Activated CD4-positive, alpha-beta T cell treated with anti-CD3 and anti-CD28 coated beads for 36 hours (primary cell): ENCODE results near the gene PLAA. TPM values are rescaled to one million over a fixed set of nuclear protein-coding genes. Genes with fewer than 3 reads are reported as not detected.

Source experiments
- ATAC-seq: fragments of 200-7000 bp; cut with Tn5 transposase; one replicate; pipeline ENCODE4 v1.10.0; 2021; ENCODE audit warnings: mild to moderate bottlenecking, moderate library complexity
- CTCF ChIA-PET: fragments of 350-600 bp; sonication (Branson Sonifier 250); formaldehyde crosslinking; loops from one replicate; lab custom pipeline; 2021; ENCODE audit warnings: antibody characterized with exemption; lab: Charles Lee
- POLR2A ChIA-PET: fragments of 350-600 bp; sonication (Branson Sonifier 250); formaldehyde crosslinking; loops from one replicate; lab custom pipeline; 2021; ENCODE audit warnings: antibody characterized with exemption, inconsistent platforms; lab: Charles Lee
- DNase-seq: peaks from one replicate; pipeline ENCODE4 v3.0.0-alpha.2; 2020
- H3K27ac Mint-ChIP-seq: one replicate; pipeline ENCODE4 v1.8.0; 2021; ENCODE audit warnings: mixed read lengths
- H3K27me3 Mint-ChIP-seq: one replicate; pipeline ENCODE4 v1.8.0; 2021; ENCODE audit warnings: mixed read lengths
- H3K36me3 Mint-ChIP-seq: one replicate; pipeline ENCODE4 v1.8.0; 2021; ENCODE audit warnings: low read depth, mixed read lengths
- H3K4me1 Mint-ChIP-seq: one replicate; pipeline ENCODE4 v1.8.0; 2021; ENCODE audit warnings: mixed read lengths
- H3K4me3 Mint-ChIP-seq: one replicate; pipeline ENCODE4 v1.8.0; 2021; ENCODE audit warnings: mild to moderate bottlenecking, moderate library complexity, mixed read lengths
- H3K9me3 Mint-ChIP-seq: one replicate; pipeline ENCODE4 v1.8.0; 2021; ENCODE audit warnings: low read depth, mixed read lengths
- intact Hi-C, 2 experiments: fragments of 100-400 bp; cut with DNase I in 1 of 2; cut with micrococcal nuclease in 1 of 2; formaldehyde crosslinking; loops; one replicate each; pipeline versions ENCODE4 v1.14.2 to v1.15.1; 2022 to 2024; cut with DNase I, micrococcal nuclease
- total RNA-seq, 2 experiments: library from RNA; stranded (reverse); gene quantifications; one replicate each; pipeline ENCODE4 v1.2.3, GENCODE V29; 2021

PLAA gene
- total RNA-seq, 2 experiments from 2014 or later = 30.9 to 36.5 TPM

DNA sequence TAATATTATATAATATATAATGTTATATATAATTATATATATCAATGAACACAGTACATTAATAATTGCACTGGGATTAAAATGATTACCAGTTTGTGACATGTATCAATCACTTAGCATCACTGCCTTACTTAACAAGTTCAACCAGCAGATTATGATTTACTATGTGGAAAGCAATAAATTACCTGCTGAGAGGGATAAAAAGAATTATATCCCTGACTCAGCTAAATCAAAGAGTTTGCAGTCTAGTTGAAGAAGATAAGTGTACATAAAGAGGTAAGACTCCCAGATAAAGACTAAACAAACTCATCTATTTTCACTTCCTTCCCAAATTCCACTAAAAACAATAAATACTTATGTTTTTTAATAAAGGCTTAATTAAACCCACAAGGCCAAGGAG lies 11.2 kb downstream of the PLAA start:
- DNase-seq (no peak), ATAC-seq (no peak)
- H3K9me3 Mint-ChIP-seq = peaks cover 8% of the 10 kb centered on the region
- ChIA-PET POLR2A (no interaction called here), CTCF (interaction anchor here (0.7 to 1.6 kb wide), 2 partner anchors 8 to 20 kb away, joined by 3 read pairs; partner anchors contain the start of gene IFT74)
- no peak overlapping the region for H3K27ac Mint-ChIP-seq
- no peaks in the 10 kb centered on the region for H3K27me3 Mint-ChIP-seq
- intact Hi-C loops = no loop called here
- peaks cover 38% of the 10 kb centered on the region for H3K4me1 Mint-ChIP-seq
- H3K4me3 Mint-ChIP-seq = no peak overlapping the region
- peaks cover 33% of the 10 kb centered on the region for H3K36me3 Mint-ChIP-seq

DNA sequence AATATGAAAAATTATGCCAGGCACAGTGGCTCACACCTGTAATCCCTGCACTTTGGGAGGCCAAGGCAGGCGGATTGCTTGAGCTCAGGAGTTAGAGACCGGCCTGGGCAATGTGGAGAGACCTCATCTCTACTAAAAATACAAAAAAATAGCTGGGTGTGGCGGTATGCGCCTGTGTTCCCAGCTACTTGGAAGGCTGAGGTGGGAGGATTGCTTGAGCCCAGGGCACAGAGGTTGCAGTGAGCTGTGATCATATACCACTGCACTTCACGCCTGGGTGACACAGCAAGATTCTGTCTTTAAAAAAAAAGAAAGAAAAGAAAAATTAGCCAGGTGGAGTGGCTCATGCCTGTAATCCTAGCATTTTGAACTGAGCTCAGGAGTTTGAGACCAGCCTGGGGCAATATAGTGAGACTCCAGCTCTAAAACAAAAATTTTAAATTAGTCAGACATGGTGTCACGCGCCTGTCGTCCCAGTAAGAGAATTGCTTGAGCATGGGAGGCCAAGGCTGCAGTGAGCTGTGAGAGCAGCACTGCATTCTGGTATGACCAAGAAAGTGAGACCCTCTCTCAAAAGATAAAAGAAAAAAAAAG lies 18.0 kb downstream of the PLAA start:
- H3K36me3 Mint-ChIP-seq = peaks cover 34% of the 10 kb centered on the region
- ChIA-PET CTCF (interaction anchor here (1.0 to 1.2 kb wide), 4 partner anchors 37 to 625 kb away, joined by 3 to 4 read pairs (median 3); no protein-coding TSS in a partner anchor), POLR2A (interaction anchor here (0.6 to 1.2 kb wide), 2 partner anchors 11 to 15 kb away, joined by 3 to 4 read pairs; no protein-coding TSS in a partner anchor)
- DNase-seq (no peak), ATAC-seq (no peak)
- H3K27ac Mint-ChIP-seq = no peak overlapping the region
- no peaks in the 10 kb centered on the region for H3K9me3 Mint-ChIP-seq
- H3K4me1 Mint-ChIP-seq = no peaks in the 10 kb centered on the region
- intact Hi-C loops = no loop called here
- no peak overlapping the region for H3K4me3 Mint-ChIP-seq
- H3K27me3 Mint-ChIP-seq = no peaks in the 10 kb centered on the region

DNA sequence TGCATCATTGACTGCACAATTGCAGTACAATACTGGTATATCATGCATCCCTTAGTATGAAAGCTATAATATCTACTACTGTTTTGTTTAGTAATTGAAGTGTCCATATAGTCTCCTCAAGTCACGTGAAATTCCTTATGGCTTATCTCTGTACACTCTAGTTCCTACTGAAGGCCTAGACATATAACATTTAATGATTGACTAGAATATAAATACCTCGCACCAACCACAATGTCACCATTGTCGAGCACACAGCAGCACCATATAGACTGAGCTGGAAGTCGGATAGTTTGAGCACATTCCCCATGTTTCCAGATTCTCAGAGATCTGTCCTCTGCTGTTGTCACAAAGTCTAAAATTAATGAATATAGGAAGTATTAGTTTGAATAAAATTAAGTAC lies 21.4 kb downstream of the PLAA start:
- intact Hi-C loops = no loop called here
- no peak overlapping the region for H3K27ac Mint-ChIP-seq
- DNase-seq (no peak), ATAC-seq (no peak)
- no peaks in the 10 kb centered on the region for H3K4me1 Mint-ChIP-seq
- ChIA-PET CTCF (no interaction called here), POLR2A (no interaction called here)
- peaks cover 42% of the 10 kb centered on the region for H3K36me3 Mint-ChIP-seq
- H3K4me3 Mint-ChIP-seq = no peak overlapping the region
- no peaks in the 10 kb centered on the region for H3K9me3 Mint-ChIP-seq
- H3K27me3 Mint-ChIP-seq = no peaks in the 10 kb centered on the region

GRCh38 chr9:26919698-26920097 lies 27.3 kb downstream of the PLAA start:
- Mint-ChIP-seq H3K27me3 (no peaks in the 10 kb centered on the region), H3K4me3 (no peak overlapping the region), H3K4me1 (no peaks in the 10 kb centered on the region), H3K36me3 (peaks cover 57% of the 10 kb centered on the region), H3K27ac (no peak overlapping the region), H3K9me3 (no peaks in the 10 kb centered on the region)
- POLR2A ChIA-PET = no interaction called here
- ATAC-seq = no peak
- CTCF ChIA-PET = no interaction called here
- no peak for DNase-seq
- intact Hi-C loops = loop anchor here (5.0 kb wide), 1 partner anchor 53 kb away; no protein-coding TSS in a partner anchor

DNA sequence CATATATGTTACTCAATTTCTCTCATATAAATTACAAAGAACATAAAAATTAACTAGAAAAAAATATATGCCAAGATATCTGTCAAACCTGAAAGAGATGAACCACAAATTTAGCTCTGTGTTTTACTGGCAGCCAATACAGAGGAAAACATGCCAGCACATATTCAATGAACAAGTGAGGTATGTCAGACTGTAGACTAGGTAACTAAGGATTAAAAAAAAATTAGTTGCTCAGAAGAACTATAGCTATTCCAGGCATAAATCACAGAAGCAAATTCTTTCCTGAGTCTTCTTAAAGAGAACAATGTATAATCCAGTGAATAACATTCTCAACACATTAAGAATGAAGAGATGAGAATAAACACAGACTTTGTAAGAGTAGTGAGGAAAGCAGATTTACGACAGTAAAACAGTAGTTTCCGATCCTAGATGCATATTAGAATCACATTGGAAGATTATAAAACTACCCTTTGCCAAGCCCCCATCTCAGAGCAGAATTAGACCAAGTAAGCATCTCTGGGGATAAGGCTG lies 33.8 kb downstream of the PLAA start:
- Mint-ChIP-seq H3K27ac (no peak overlapping the region), H3K36me3 (peaks cover 39% of the 10 kb centered on the region), H3K4me3 (no peak overlapping the region), H3K27me3 (no peaks in the 10 kb centered on the region), H3K9me3 (no peaks in the 10 kb centered on the region), H3K4me1 (no peaks in the 10 kb centered on the region)
- intact Hi-C loops = no loop called here
- DNase-seq = no peak
- no peak for ATAC-seq
- ChIA-PET CTCF (no interaction called here), POLR2A (no interaction called here)

DNA sequence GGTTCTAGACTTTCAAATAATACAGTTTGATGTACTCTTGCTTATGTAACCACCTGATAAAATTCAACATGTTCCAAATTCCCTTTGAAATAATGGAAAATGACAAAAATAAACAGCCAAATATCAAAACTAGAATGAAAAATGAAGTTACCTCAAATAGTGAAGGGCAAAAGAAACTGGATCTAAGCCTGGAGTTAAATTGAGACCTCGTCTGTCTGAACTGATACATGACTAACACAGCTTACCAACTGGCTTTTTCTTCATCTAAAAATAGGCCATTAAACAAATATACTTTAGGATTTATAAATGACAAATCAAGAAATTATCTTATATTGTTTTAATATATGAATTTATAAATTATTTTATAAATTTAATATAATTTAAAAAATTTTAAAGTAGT lies 42.4 kb downstream of the PLAA start:
- no peak for DNase-seq
- Mint-ChIP-seq H3K27me3 (no peaks in the 10 kb centered on the region), H3K9me3 (no peaks in the 10 kb centered on the region), H3K27ac (no peak overlapping the region), H3K4me3 (no peak overlapping the region), H3K4me1 (no peaks in the 10 kb centered on the region), H3K36me3 (peaks cover 36% of the 10 kb centered on the region)
- POLR2A ChIA-PET = no interaction called here
- intact Hi-C loops = no loop called here
- ATAC-seq = no peak
- CTCF ChIA-PET = no interaction called here

DNA sequence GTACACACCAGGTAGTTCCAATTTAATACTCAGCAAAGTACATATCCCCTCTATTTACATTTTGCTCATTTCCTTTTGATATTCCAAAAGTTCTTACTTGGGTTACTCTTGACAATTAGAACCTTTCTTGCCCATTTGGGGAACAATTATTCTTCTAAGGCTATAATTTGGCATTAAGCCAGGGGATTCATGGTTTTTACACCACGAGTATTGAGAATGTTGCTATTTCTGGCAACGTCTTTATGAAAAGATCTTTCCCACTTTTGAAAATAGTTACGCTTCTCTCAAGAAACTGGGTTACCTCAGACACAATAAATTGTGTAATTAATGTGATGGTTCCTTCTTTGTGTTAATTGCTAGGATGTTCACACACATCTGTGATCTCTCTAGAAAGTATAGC lies 43.0 kb downstream of the PLAA start:
- Mint-ChIP-seq H3K36me3 (peaks cover 34% of the 10 kb centered on the region), H3K4me3 (no peak overlapping the region), H3K27ac (no peak overlapping the region), H3K4me1 (no peaks in the 10 kb centered on the region), H3K9me3 (no peaks in the 10 kb centered on the region), H3K27me3 (no peaks in the 10 kb centered on the region)
- CTCF ChIA-PET = no interaction called here
- intact Hi-C loops = no loop called here
- POLR2A ChIA-PET = no interaction called here
- DNase-seq = no peak
- ATAC-seq = no peak

- DNase-seq = no peak
- ATAC-seq = no peak
- ChIA-PET POLR2A (interaction anchor here (1.3 to 2.1 kb wide), 2 partner anchors 54 to 62 kb away, joined by 3 to 13 read pairs; partner anchors contain the start of genes IFT74 and PLAA), CTCF (interaction anchor here (1.2 kb wide), 1 partner anchor 57 kb away, joined by 3 read pairs; no protein-coding TSS in a partner anchor)
- Mint-ChIP-seq H3K4me3 (peak overlapping the region; percentile 100), H3K9me3 (peaks cover 5% of the 10 kb centered on the region), H3K27me3 (no peaks in the 10 kb centered on the region), H3K27ac (peak overlapping the region; percentile 100), H3K36me3 (peaks cover 7% of the 10 kb centered on the region), H3K4me1 (peaks cover 32% of the 10 kb centered on the region)
- intact Hi-C loops = loop anchor here in 1 of 2 experiments (10.0 kb wide), 1 partner anchor 382 kb away; no protein-coding TSS in a partner anchor
Observed at GRCh38 chr9:26893030-26893676, 53.9 kb downstream of the PLAA start.

DNA sequence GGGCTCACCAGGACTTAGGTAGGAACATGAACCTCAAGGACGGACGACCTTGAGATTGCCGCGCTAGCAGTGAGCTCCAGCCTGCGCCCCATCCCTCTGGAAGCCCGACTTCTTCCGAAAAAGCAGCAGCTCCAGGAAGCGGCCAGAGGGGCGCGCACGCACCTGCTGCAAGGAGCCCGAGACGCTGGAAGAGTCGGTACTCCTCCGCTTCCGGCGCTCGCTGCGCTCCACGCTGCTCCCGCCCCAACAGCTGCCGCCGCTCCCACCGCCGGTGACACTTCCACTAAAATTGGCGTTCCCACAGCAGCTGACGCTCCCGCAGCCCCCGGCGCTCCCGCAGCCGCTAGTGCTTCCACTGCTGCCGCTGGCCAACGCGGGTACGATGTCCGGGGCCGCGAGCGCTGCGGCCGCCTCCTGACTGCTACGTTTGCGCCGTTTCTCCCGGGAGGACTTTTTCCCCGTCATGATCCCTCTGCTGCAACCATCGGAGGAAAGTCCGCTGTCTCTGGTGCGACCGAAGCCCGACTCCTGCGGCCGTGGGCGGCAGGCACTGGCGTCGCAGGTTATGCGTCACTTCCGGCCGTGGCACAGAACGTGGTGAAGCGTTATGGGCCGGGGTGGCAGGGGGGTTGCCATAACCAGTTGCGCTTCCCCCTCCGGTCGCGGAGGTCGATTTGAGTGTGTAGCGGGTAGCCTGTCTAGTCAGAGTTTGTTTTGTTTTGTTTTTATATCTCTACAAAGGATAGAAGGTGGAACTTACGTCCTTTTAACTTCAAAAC lies 54.6 kb downstream of the PLAA start, which contains the start of gene CAAP1:
Gene CAAP1 (minus strand): TSS at position 552 of the 779 bp plus-strand sequence. CDS start 87 bp downstream, at position 465.
- peaks cover 5% of the 10 kb centered on the region for H3K9me3 Mint-ChIP-seq
- ChIA-PET CTCF (interaction anchor here (0.6 to 1.2 kb wide), 8 partner anchors 23 to 104 kb away, joined by 3 to 4 read pairs (median 3); no protein-coding TSS in a partner anchor), POLR2A (interaction anchor here (1.3 to 2.1 kb wide), 2 partner anchors 55 to 63 kb away, joined by 3 to 13 read pairs; partner anchors contain the start of genes IFT74 and PLAA)
- intact Hi-C loops = loop anchor here (1.0 to 10.0 kb wide), 6 partner anchors 54 to 681 kb away; partner anchors contain the start of genes IFT74 (in 2 of the 2), C9orf72 (in 1 of the 2) and PLAA (in 1 of the 2)
- H3K36me3 Mint-ChIP-seq = peaks cover 10% of the 10 kb centered on the region
- peak; percentile 92 for ATAC-seq
- peak within 1 kb of the TSS; percentile 100 for H3K27ac Mint-ChIP-seq
- H3K27me3 Mint-ChIP-seq = no peaks in the 10 kb centered on the region
- H3K4me1 Mint-ChIP-seq = peaks cover 36% of the 10 kb centered on the region
- peak within 1 kb of the TSS; percentile 100 for H3K4me3 Mint-ChIP-seq
- peak; percentile 98 for DNase-seq

- Mint-ChIP-seq H3K27me3 (no peaks in the 10 kb centered on the region), H3K27ac (peak overlapping the region; percentile 100), H3K9me3 (peaks cover 5% of the 10 kb centered on the region), H3K36me3 (peaks cover 10% of the 10 kb centered on the region), H3K4me1 (peaks cover 36% of the 10 kb centered on the region), H3K4me3 (peak overlapping the region; percentile 100)
- ATAC-seq (no peak), DNase-seq (no peak)
- CTCF ChIA-PET = interaction anchor here (0.6 to 1.2 kb wide), 8 partner anchors 8 to 104 kb away, joined by 3 to 5 read pairs (median 3); no protein-coding TSS in a partner anchor
- POLR2A ChIA-PET = interaction anchor here (1.3 to 2.1 kb wide), 2 partner anchors 55 to 64 kb away, joined by 3 to 13 read pairs; partner anchors contain the start of genes IFT74 and PLAA
- intact Hi-C loops = loop anchor here (1.0 to 10.0 kb wide), 6 partner anchors 55 to 682 kb away; partner anchors contain the start of genes IFT74 (in 2 of the 2), C9orf72 (in 1 of the 2) and PLAA (in 1 of the 2)
Observed at GRCh38 chr9:26891726-26892125, 55.3 kb downstream of the PLAA start.
